ENCODE measurements around the gene C6orf15.

- no peak for TF ChIP-seq CTCF (IDR thresholded peaks at IDR 0.05; ENCODE audit: low read depth, low read length, poor library complexity, severe bottlenecking)
- TF ChIP-seq EZH2phosphoT487 (IDR thresholded peaks at IDR 0.05; ENCODE audit: borderline replicate concordance, low read length): no peak
These were observed 13.4 kb upstream of the C6orf15 start for GRCh38 chr6:31125586-31126363.
